Measurements from ENCODE around the gene CCR5AS.

The CCR5AS gene

GRCh38 chr3:46324036-46324435 lies 82.8 kb downstream of the CCR5AS start:
- H3K36me3 ChIP-seq: no peaks in the 10 kb centered on the region
- no peaks in the 10 kb centered on the region for H4K20me1 ChIP-seq
- peaks cover 11 to 62% (median 21%) of the 10 kb centered on the region in 11 experiments; a peak in 18 of 22 replicates for H3K9me3 ChIP-seq (replicated peaks in 1 of 11)
- peak overlapping the region in 4 of 11 experiments; percentile 31 to 81 (median 66); a peak in 7 of 22 replicates for H3K9ac ChIP-seq
- H3K4me2 ChIP-seq: peak overlapping the region in 7 of 11 experiments; percentile 26 to 92 (median 87); a peak in 13 of 22 replicates
- H3K27ac ChIP-seq: peak overlapping the region in 8 of 11 experiments; percentile 18 to 97 (median 91); a peak in 13 of 22 replicates
- H3K27me3 ChIP-seq: no peaks in the 10 kb centered on the region
- H3K4me1 ChIP-seq: peaks cover 20 to 71% (median 47%) of the 10 kb centered on the region in 10 experiments
- H3K4me3 ChIP-seq: no peak overlapping the region
- TF ChIP-seq Cebpa-rat (IDR thresholded peaks at IDR 0.05): no peak

- H3K27ac ChIP-seq: peak overlapping the region; percentile 41 to 97 (median 87)
- no peaks in the 10 kb centered on the region for H4K20me1 ChIP-seq
- peak in 2 of 11 experiments; percentile 20 to 41; a peak in 1 of 22 replicates for TF ChIP-seq Cebpa-rat (IDR thresholded peaks at IDR 0.05)
- H3K9ac ChIP-seq: peak overlapping the region in 10 of 11 experiments; percentile 39 to 82 (median 68); a peak in 18 of 22 replicates
- peaks cover 0 to 62% (median 14%) of the 10 kb centered on the region in 11 experiments; a peak in 17 of 22 replicates for H3K9me3 ChIP-seq (replicated peaks in 1 of 11)
- H3K4me1 ChIP-seq: peaks cover 20 to 96% (median 48%) of the 10 kb centered on the region in 10 experiments
- no peaks in the 10 kb centered on the region for H3K36me3 ChIP-seq
- peak overlapping the region; percentile 59 to 92 (median 83) for H3K4me2 ChIP-seq
- H3K4me3 ChIP-seq: peak overlapping the region in 3 of 10 experiments; percentile 1 to 16 (median 13); a peak in 1 of 20 replicates
- H3K27me3 ChIP-seq: no peaks in the 10 kb centered on the region
Observed at GRCh38 chr3:46321461-46322104, 85.3 kb downstream of the CCR5AS start.

GRCh38 chr3:46318207-46318927 lies 88.5 kb downstream of the CCR5AS start:
- Histone ChIP-seq H4K20me1 (no peaks in the 10 kb centered on the region), H3K4me2 (peak overlapping the region in 5 of 11 experiments; percentile 18 to 79 (median 47); a peak in 8 of 22 replicates), H3K9ac (no peak overlapping the region), H3K27ac (peak overlapping the region in 4 of 11 experiments; percentile 66 to 97 (median 93); a peak in 8 of 22 replicates), H3K36me3 (no peaks in the 10 kb centered on the region), H3K4me1 (peaks cover 20 to 98% (median 44%) of the 10 kb centered on the region in 10 experiments), H3K9me3 (replicated peaks in 1 of 11) (peaks cover 0 to 47% (median 8%) of the 10 kb centered on the region in 11 experiments; a peak in 11 of 22 replicates), H3K4me3 (no peak overlapping the region), H3K27me3 (no peaks in the 10 kb centered on the region)
- TF ChIP-seq Cebpa-rat (IDR thresholded peaks at IDR 0.05): peak in 2 of 11 experiments; percentile 25 to 30; a peak in 1 of 22 replicates

GRCh38 chr3:46316206-46316605 lies 90.7 kb downstream of the CCR5AS start:
- H3K27me3 ChIP-seq: no peaks in the 10 kb centered on the region
- peak overlapping the region in 6 of 11 experiments; percentile 12 to 84 (median 69); a peak in 10 of 22 replicates for H3K4me2 ChIP-seq
- no peak overlapping the region for H3K4me3 ChIP-seq
- peaks cover 0 to 51% (median 13%) of the 10 kb centered on the region in 11 experiments; a peak in 10 of 22 replicates for H3K9me3 ChIP-seq (replicated peaks in 1 of 11)
- no peaks in the 10 kb centered on the region for H3K36me3 ChIP-seq
- no peak for TF ChIP-seq Cebpa-rat (IDR thresholded peaks at IDR 0.05)
- H3K4me1 ChIP-seq: peaks cover 5 to 100% (median 41%) of the 10 kb centered on the region in 10 experiments
- H3K9ac ChIP-seq: peak overlapping the region in 5 of 11 experiments; percentile 34 to 65 (median 36); a peak in 10 of 22 replicates
- H3K27ac ChIP-seq: peak overlapping the region in 7 of 11 experiments; percentile 7 to 97 (median 68); a peak in 13 of 22 replicates
- H4K20me1 ChIP-seq: no peaks in the 10 kb centered on the region

- peak overlapping the region in 5 of 11 experiments; percentile 21 to 79 (median 51); a peak in 7 of 22 replicates for H3K4me2 ChIP-seq
- TF ChIP-seq Cebpa-rat (IDR thresholded peaks at IDR 0.05): no peak
- H3K9ac ChIP-seq: peak overlapping the region in 2 of 11 experiments; percentile 7 to 55; a peak in 3 of 22 replicates
- H3K4me3 ChIP-seq: no peak overlapping the region
- peak overlapping the region in 6 of 11 experiments; percentile 12 to 97 (median 80); a peak in 9 of 22 replicates for H3K27ac ChIP-seq
- no peaks in the 10 kb centered on the region for H4K20me1 ChIP-seq
- H3K27me3 ChIP-seq: no peaks in the 10 kb centered on the region
- H3K4me1 ChIP-seq: peaks cover 0 to 100% (median 34%) of the 10 kb centered on the region in 10 experiments; a peak in 12 of 20 replicates
- no peaks in the 10 kb centered on the region for H3K36me3 ChIP-seq
- peaks cover 0 to 43% (median 8%) of the 10 kb centered on the region in 11 experiments; a peak in 9 of 22 replicates for H3K9me3 ChIP-seq (replicated peaks in 1 of 11)
Observed at GRCh38 chr3:46314517-46314916, 92.3 kb downstream of the CCR5AS start.
